Measurements from ENCODE around the gene CELF2. TPM values are rescaled to one million over a fixed set of nuclear protein-coding genes. Genes with fewer than 3 reads are reported as not detected.
"Not testable (repeated sequence)": the region's sequence is repeated elsewhere in the genome, so short reads cannot be mapped to it uniquely, and the experiment has no call there.

CELF2 gene
- total RNA-seq, 1 experiment from 2014 or later, result not detected

- Mint-ChIP-seq H3K36me3 (ENCODE audit: insufficient read depth, unreplicated experiment) (no peaks in the 10 kb centered on the region), H3K27ac (ENCODE audit: unreplicated experiment) (no peak overlapping the region), H3K4me1 (ENCODE audit: low read depth, unreplicated experiment) (no peaks in the 10 kb centered on the region), H3K27me3 (ENCODE audit: unreplicated experiment) (no peaks in the 10 kb centered on the region), H3K9me3 (ENCODE audit: low read depth, unreplicated experiment) (no peaks in the 10 kb centered on the region), H3K4me3 (ENCODE audit: low read depth, unreplicated experiment) (no peak overlapping the region)
- CTCF ChIA-PET, result no interaction called here
- BruUV-seq (replicated peaks), result no TSS peak
- intact Hi-C loops (cut with micrococcal nuclease; ENCODE audit: unreplicated experiment), result no loop called here
- no peak for DNase-seq
- no peak for TF ChIP-seq CTCF (IDR thresholded peaks at IDR 0.05; ENCODE audit: unreplicated experiment)
Measured at GRCh38 chr10:11119843-11120242, 102.2 kb downstream of the CELF2 start.

GRCh38 chr10:11120711-11121110 lies 103.0 kb downstream of the CELF2 start:
- Mint-ChIP-seq H3K36me3 (ENCODE audit: insufficient read depth, unreplicated experiment) (no peaks in the 10 kb centered on the region), H3K27ac (ENCODE audit: unreplicated experiment) (no peak overlapping the region), H3K9me3 (ENCODE audit: low read depth, unreplicated experiment) (peaks cover 2% of the 10 kb centered on the region), H3K4me1 (ENCODE audit: low read depth, unreplicated experiment) (no peaks in the 10 kb centered on the region), H3K4me3 (ENCODE audit: low read depth, unreplicated experiment) (no peak overlapping the region), H3K27me3 (ENCODE audit: unreplicated experiment) (no peaks in the 10 kb centered on the region)
- BruUV-seq (replicated peaks), result no TSS peak
- TF ChIP-seq CTCF (IDR thresholded peaks at IDR 0.05; ENCODE audit: unreplicated experiment), result no peak
- CTCF ChIA-PET, result no interaction called here
- no peak for DNase-seq
- intact Hi-C loops (cut with micrococcal nuclease; ENCODE audit: unreplicated experiment), result no loop called here

GRCh38 chr10:11123892-11124291 lies 106.2 kb downstream of the CELF2 start:
- H3K4me3 Mint-ChIP-seq (ENCODE audit: low read depth, unreplicated experiment); BruUV-seq (replicated peaks); H3K27me3 Mint-ChIP-seq (ENCODE audit: unreplicated experiment); intact Hi-C loops (cut with micrococcal nuclease; ENCODE audit: unreplicated experiment); H3K4me1 Mint-ChIP-seq (ENCODE audit: low read depth, unreplicated experiment); H3K27ac Mint-ChIP-seq (ENCODE audit: unreplicated experiment); DNase-seq; CTCF ChIA-PET; H3K36me3 Mint-ChIP-seq (ENCODE audit: insufficient read depth, unreplicated experiment); H3K9me3 Mint-ChIP-seq (ENCODE audit: low read depth, unreplicated experiment): not testable (repeated sequence)

GRCh38 chr10:11125004-11125403 lies 107.3 kb downstream of the CELF2 start:
- no peak overlapping the region for H3K4me3 Mint-ChIP-seq (ENCODE audit: low read depth, unreplicated experiment)
- no peak for TF ChIP-seq CTCF (IDR thresholded peaks at IDR 0.05; ENCODE audit: unreplicated experiment)
- no peak for DNase-seq
- intact Hi-C loops (cut with micrococcal nuclease; ENCODE audit: unreplicated experiment), result loop anchor here (5.0 kb wide), 1 partner anchor 818 kb away; no protein-coding TSS in a partner anchor
- H3K4me1 Mint-ChIP-seq (ENCODE audit: low read depth, unreplicated experiment), result no peaks in the 10 kb centered on the region
- H3K9me3 Mint-ChIP-seq (ENCODE audit: low read depth, unreplicated experiment), result peaks cover 12% of the 10 kb centered on the region
- no TSS peak for BruUV-seq (replicated peaks)
- H3K27me3 Mint-ChIP-seq (ENCODE audit: unreplicated experiment), result no peaks in the 10 kb centered on the region
- no peak overlapping the region for H3K27ac Mint-ChIP-seq (ENCODE audit: unreplicated experiment)
- no peaks in the 10 kb centered on the region for H3K36me3 Mint-ChIP-seq (ENCODE audit: insufficient read depth, unreplicated experiment)
- CTCF ChIA-PET, result no interaction called here

- CTCF ChIA-PET, result not testable (repeated sequence)
Measured at GRCh38 chr10:11127017-11127416, 109.3 kb downstream of the CELF2 start.

More at GRCh38 chr10:11127017-11127416, 109.3 kb downstream of the CELF2 start:
- DNase-seq; BruUV-seq (replicated peaks); H3K27ac Mint-ChIP-seq (ENCODE audit: unreplicated experiment); H3K4me1 Mint-ChIP-seq (ENCODE audit: low read depth, unreplicated experiment); H3K4me3 Mint-ChIP-seq (ENCODE audit: low read depth, unreplicated experiment); H3K36me3 Mint-ChIP-seq (ENCODE audit: insufficient read depth, unreplicated experiment); H3K27me3 Mint-ChIP-seq (ENCODE audit: unreplicated experiment): not testable (repeated sequence)
- H3K9me3 Mint-ChIP-seq (ENCODE audit: low read depth, unreplicated experiment), result peaks cover 12% of the 10 kb centered on the region
- intact Hi-C loops (cut with micrococcal nuclease; ENCODE audit: unreplicated experiment), result loop anchor here (5.0 kb wide), 1 partner anchor 820 kb away; no protein-coding TSS in a partner anchor
